SK-N-MC (cell line): ENCODE results near the gene ARHGEF2.

Source experiments
- EZH2 ChIP-seq: fragments of 200-600 bp; sonication (generic); IDR thresholded peaks from one replicate; pipeline ENCODE4 v1.6.1; 2017; ENCODE audit warnings: antibody characterized with exemption
- POLR2AphosphoS5 ChIP-seq: IDR thresholded peaks from 2 replicates; pipeline ENCODE4 v1.6.1; 2012; ENCODE audit warnings: mild to moderate bottlenecking, low read depth, low read length, borderline replicate concordance

DNA sequence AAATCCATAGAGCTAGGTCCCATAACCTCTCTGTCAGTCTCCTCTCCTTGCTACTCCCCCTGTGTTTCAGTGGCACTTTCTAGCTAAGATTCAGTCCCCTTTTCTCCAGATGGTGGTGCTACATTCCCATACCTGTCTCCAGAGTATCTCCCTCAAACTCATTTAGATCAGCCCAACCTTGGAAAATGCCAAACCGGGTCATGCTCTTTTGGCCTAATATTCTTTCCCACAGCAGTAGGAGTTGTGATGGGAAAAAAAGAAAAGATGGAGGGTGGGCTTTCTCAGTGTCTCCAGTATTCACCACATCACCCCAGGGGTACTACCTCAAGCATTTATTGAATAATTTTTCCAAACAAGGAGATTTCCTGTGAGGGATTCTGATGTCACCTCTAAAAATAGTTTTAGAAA, 40.1 kb downstream of the ARHGEF2 start:
- TF ChIP-seq EZH2, result no peak
- no peak for TF ChIP-seq POLR2AphosphoS5
